SK-N-SH (cell line): Measurements from ENCODE around the gene MISFA. TPM values are rescaled to one million over a fixed set of nuclear protein-coding genes. Genes with fewer than 3 reads are reported as not detected.

Experiments used
- CTCF ChIA-PET: fragments of 300-600, 350-600 bp; formaldehyde crosslinking; extraction: SDS; loops from one replicate; lab custom pipeline; 2021; lab: Yijun Ruan, JAX
- POLR2A ChIA-PET: fragments of 350-600 bp; sonication (Branson Sonifier 250); formaldehyde crosslinking; extraction: SDS; loops from one replicate; lab custom pipeline; 2020; ENCODE audit warnings: antibody characterized with exemption, inconsistent platforms; lab: Yijun Ruan, JAX
- DNase-seq: peaks from one replicate; pipeline ENCODE4 v3.0.0; 2012
- H2AFZ ChIP-seq: fragments of 200-600 bp; sonication (generic); 2 replicates; pipeline ENCODE4 v1.8.1; 2016; ENCODE audit warnings: antibody characterized with exemption, mild to moderate bottlenecking, low read depth
- H3F3A ChIP-seq: fragments of 200-600 bp; sonication (generic); replicated peaks from 2 replicates; pipeline ENCODE3; 2016; ENCODE audit warnings: antibody characterized with exemption, mild to moderate bottlenecking; ENCODE audit not compliant: insufficient read depth
- H3K27ac ChIP-seq, 2 experiments: fragments of 200-500 bp in 1 of 2; fragments of 200-600 bp in 1 of 2; sonication (Bioruptor generic) in 1 of 2; sonication (generic), shearing (Covaris generic) in 1 of 2; 2 replicates each; pipeline versions ENCODE4 v1.5.1 to v1.6.1; 2014 to 2016; ENCODE audit warnings: low read depth in 2 of 2, inconsistent platforms in 1 of 2, low read length in 1 of 2, mild to moderate bottlenecking in 1 of 2, mixed read lengths in 1 of 2
- H3K27me3 ChIP-seq: fragments of 200-600 bp; sonication (generic), shearing (Covaris generic); 2 replicates; pipeline ENCODE4 v1.6.1; 2016; ENCODE audit warnings: mixed run types; ENCODE audit not compliant: insufficient read depth
- H3K36me3 ChIP-seq, 2 experiments: fragments of 200-500 bp in 1 of 2; fragments of 200-600 bp in 1 of 2; sonication (Bioruptor generic) in 1 of 2; sonication (generic) in 1 of 2; replicated peaks in 1 of 2; 2 replicates each; pipeline versions ENCODE3 to v1.5.1; 2014 to 2016; ENCODE audit warnings: low read length in 1 of 2, mild to moderate bottlenecking in 1 of 2; ENCODE audit not compliant: insufficient read depth in 2 of 2, control insufficient read depth in 1 of 2
- H3K4me1 ChIP-seq, 2 experiments: fragments of 200-500 bp in 1 of 2; fragments of 200-600 bp in 1 of 2; sonication (Bioruptor generic) in 1 of 2; sonication (generic), shearing (Covaris generic) in 1 of 2; 2 replicates each; pipeline versions ENCODE4 v1.5.1 to v1.6.1; 2014 to 2016; ENCODE audit warnings: low read depth in 1 of 2, low read length in 1 of 2, mixed run types in 1 of 2; ENCODE audit not compliant: insufficient read depth in 2 of 2, control insufficient read depth in 1 of 2
- H3K4me2 ChIP-seq: fragments of 200-600 bp; sonication (generic), shearing (Covaris generic); 2 replicates; pipeline ENCODE4 v1.6.1; 2017; ENCODE audit warnings: mixed run types
- H3K4me3 ChIP-seq, 2 experiments: fragments of 200-500 bp in 1 of 2; fragments of 200-600 bp in 1 of 2; sonication (Bioruptor generic) in 1 of 2; sonication (generic), shearing (Covaris generic) in 1 of 2; 2 replicates each; pipeline versions ENCODE4 v1.5.1 to v1.8.1; 2014 to 2016; ENCODE audit warnings: low read depth in 2 of 2, inconsistent platforms in 1 of 2, low read length in 1 of 2, mild to moderate bottlenecking in 1 of 2, mixed read lengths in 1 of 2, moderate library complexity in 1 of 2
- H3K79me2 ChIP-seq: fragments of 200-600 bp; sonication (generic); 2 replicates; pipeline ENCODE4 v1.8.1; 2017; ENCODE audit warnings: mild to moderate bottlenecking; ENCODE audit not compliant: insufficient read depth
- H3K9ac ChIP-seq: fragments of 200-600 bp; sonication (generic); 2 replicates; pipeline ENCODE4 v1.6.1; 2017; ENCODE audit warnings: mixed run types
- H3K9me2 ChIP-seq: fragments of 200-600 bp; sonication (generic); 2 replicates; pipeline ENCODE4 v1.6.1; 2017; ENCODE audit warnings: mixed run types
- H3K9me3 ChIP-seq: fragments of 200-600 bp; sonication (generic); 2 replicates; pipeline ENCODE4 v1.6.1; 2017; ENCODE audit warnings: mixed run types, mild to moderate bottlenecking, moderate library complexity
- H4K20me1 ChIP-seq: fragments of 200-600 bp; sonication (generic); 2 replicates; pipeline ENCODE4 v1.6.1; 2017; ENCODE audit warnings: mild to moderate bottlenecking, mixed run types; ENCODE audit not compliant: insufficient read depth
- CTCF ChIP-seq: fragments of 200-600 bp; sonication (generic); IDR thresholded peaks from 2 replicates; pipeline ENCODE4 v1.6.1; 2017; ENCODE audit warnings: antibody characterized with exemption, mild to moderate bottlenecking, moderate library complexity
- EZH2phosphoT487 ChIP-seq: fragments of 200-600 bp; sonication (generic); IDR thresholded peaks from 2 replicates; pipeline ENCODE4 v1.6.1; 2017; ENCODE audit warnings: low read depth, mixed run types, mild to moderate bottlenecking, antibody characterized with exemption, moderate library complexity, borderline replicate concordance
- FOSL2 ChIP-seq: IDR thresholded peaks from 2 replicates; pipeline ENCODE4 v1.4.0; 2012; ENCODE audit warnings: low read depth, mild to moderate bottlenecking, moderate library complexity, borderline replicate concordance
- FOXM1 ChIP-seq: IDR thresholded peaks from 2 replicates; pipeline ENCODE4 v1.4.0; 2012; ENCODE audit warnings: low read depth, mild to moderate bottlenecking
- GATA2 ChIP-seq: sonication (generic); formaldehyde crosslinking; IDR thresholded peaks from 2 replicates; pipeline ENCODE4 v1.5.0; 2020; ENCODE audit warnings: mild to moderate bottlenecking, missing genetic modification reagents
- JUND ChIP-seq: IDR thresholded peaks from 2 replicates; pipeline ENCODE4 v1.4.0; 2012
- MAX ChIP-seq: IDR thresholded peaks from 2 replicates; pipeline ENCODE4 v1.4.0; 2012; ENCODE audit warnings: low read depth
- MEF2A ChIP-seq: IDR thresholded peaks from 2 replicates; pipeline ENCODE4 v1.4.0; 2012; ENCODE audit warnings: low read depth, borderline replicate concordance
- NFIC ChIP-seq: IDR thresholded peaks from 2 replicates; pipeline ENCODE4 v1.4.0; 2012; ENCODE audit warnings: borderline replicate concordance
- PBX3 ChIP-seq: IDR thresholded peaks from 2 replicates; pipeline ENCODE4; 2012
- POLR2AphosphoS5 ChIP-seq: IDR thresholded peaks from 2 replicates; pipeline ENCODE4 v1.6.1; 2012; ENCODE audit warnings: low read depth, low read length
- RAD21 ChIP-seq: IDR thresholded peaks from 2 replicates; pipeline ENCODE4 v1.6.1; 2012; ENCODE audit warnings: mild to moderate bottlenecking, low read length
- RCOR1 ChIP-seq: fragments of 150-350 bp; IDR thresholded peaks from 2 replicates; pipeline ENCODE4 v1.6.1; 2017; ENCODE audit warnings: antibody characterized with exemption, low read length
- RFX5 ChIP-seq: IDR thresholded peaks from 2 replicates; pipeline ENCODE4 v1.6.1; 2012; ENCODE audit warnings: mild to moderate bottlenecking, improper control_type of control experiment, low read length
- SIN3A ChIP-seq: IDR thresholded peaks from 2 replicates; pipeline ENCODE4 v1.6.1; 2012; ENCODE audit warnings: low read depth, mild to moderate bottlenecking, low read length, moderate library complexity, borderline replicate concordance
- SMC3 ChIP-seq: IDR thresholded peaks from 2 replicates; pipeline ENCODE4 v1.6.1; 2012; ENCODE audit warnings: low read depth, low read length, improper control_type of control experiment
- TCF12 ChIP-seq: IDR thresholded peaks from 2 replicates; pipeline ENCODE4 v1.4.0; 2012
- TEAD4 ChIP-seq: IDR thresholded peaks from 2 replicates; pipeline ENCODE4 v1.4.0; 2012; ENCODE audit warnings: mild to moderate bottlenecking, borderline replicate concordance; ENCODE audit not compliant: insufficient read depth
- USF1 ChIP-seq: IDR thresholded peaks from 2 replicates; pipeline ENCODE4 v1.4.0; 2012; ENCODE audit warnings: low read depth, borderline replicate concordance
- YY1 ChIP-seq: IDR thresholded peaks from 2 replicates; pipeline ENCODE4 v1.4.0; 2012; ENCODE audit warnings: low read depth, mild to moderate bottlenecking
- WGBS: methylation state at CpG from one replicate; pipeline ENCODE4 v1.1.6; 2017; ENCODE audit warnings: low lambda C conversion rate; 5-methylcytosine and 5-hydroxymethylcytosine counted together
- polyA plus RNA-seq, 3 experiments: library from polyadenylated mRNA; depleted of rRNA; stranded (reverse); fragments of >200 nt; gene quantifications; 2 replicates each; pipeline ENCODE4 v1.2.3, GENCODE V29; 2012
- TF ChIP-seq, protein P1 (sequence below): fragments of 150-350 bp; IDR thresholded peaks from 2 replicates; pipeline ENCODE4 v1.6.1; 2016; ENCODE audit warnings: mild to moderate bottlenecking, low read depth, low read length

MISFA gene
- polyA plus RNA-seq, 1 of the 3 experiments (the other 2 are of a cell fraction): 2.4 TPM

GRCh38 chr11:18618342-18619025, 18.9 kb downstream of the MISFA start:
- H3K9me2 ChIP-seq: no peaks in the 10 kb centered on the region
- peaks cover 25% of the 10 kb centered on the region in 2 experiments for H3K36me3 ChIP-seq
- H3K27ac ChIP-seq: peak overlapping the region in 1 of 2 experiments; percentile 84; a peak in 3 of 4 replicates
- no peaks in the 10 kb centered on the region for H3K9me3 ChIP-seq
- H3K4me1 ChIP-seq: no peaks in the 10 kb centered on the region
- H3K4me3 ChIP-seq: peak overlapping the region in 1 of 2 experiments; percentile 31; a peak in 2 of 4 replicates
- peaks cover 10% of the 10 kb centered on the region for H3F3A ChIP-seq
- peaks cover 96% of the 10 kb centered on the region for H3K79me2 ChIP-seq
- H2AFZ ChIP-seq: peak overlapping the region; percentile 42; the same call in 1 of the 2 replicates
- no peak for DNase-seq
- TF ChIP-seq TCF12 (peak; percentile 29; the same call in 1 of the 2 replicates), NFIC (peak; percentile 36; the same call in 1 of the 2 replicates), RAD21 (no peak), PBX3 (peak; percentile 24; the same call in 1 of the 2 replicates), SIN3A (no peak), YY1 (no peak), MEF2A (no peak)
- peak overlapping the region; percentile 60; the same call in 1 of the 2 replicates for H3K9ac ChIP-seq
- ChIA-PET CTCF (interaction anchor here (0.6 to 1.3 kb wide), 4 partner anchors 15 to 375 kb away, joined by 3 to 5 read pairs (median 3); no protein-coding TSS in a partner anchor), POLR2A (no interaction called here)
- H4K20me1 ChIP-seq: peaks cover 23% of the 10 kb centered on the region; the same call in 1 of the 2 replicates
- WGBS: 19% methylated on average over 5 of the region's 5 CpGs
- H3K4me2 ChIP-seq: peak overlapping the region; percentile 66
- no peaks in the 10 kb centered on the region for H3K27me3 ChIP-seq

- TF ChIP-seq FOXM1 (no peak), SMC3 (no peak), TEAD4 (no peak), RFX5 (no peak), USF1 (no peak), FOSL2 (no peak), RAD21 (no peak), POLR2AphosphoS5 (no peak), TCF12 (no peak), JUND (no peak), SIN3A (no peak), RCOR1 (no peak), GATA2 (CRISPR knock-in tag) (no peak), MAX (no peak), CTCF (no peak), EZH2phosphoT487 (no peak)
- TF ChIP-seq, protein P1, sequence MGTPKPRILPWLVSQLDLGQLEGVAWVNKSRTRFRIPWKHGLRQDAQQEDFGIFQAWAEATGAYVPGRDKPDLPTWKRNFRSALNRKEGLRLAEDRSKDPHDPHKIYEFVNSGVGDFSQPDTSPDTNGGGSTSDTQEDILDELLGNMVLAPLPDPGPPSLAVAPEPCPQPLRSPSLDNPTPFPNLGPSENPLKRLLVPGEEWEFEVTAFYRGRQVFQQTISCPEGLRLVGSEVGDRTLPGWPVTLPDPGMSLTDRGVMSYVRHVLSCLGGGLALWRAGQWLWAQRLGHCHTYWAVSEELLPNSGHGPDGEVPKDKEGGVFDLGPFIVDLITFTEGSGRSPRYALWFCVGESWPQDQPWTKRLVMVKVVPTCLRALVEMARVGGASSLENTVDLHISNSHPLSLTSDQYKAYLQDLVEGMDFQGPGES: no peak
- Histone ChIP-seq H4K20me1 (peaks cover 57% of the 10 kb centered on the region), H3K27me3 (no peaks in the 10 kb centered on the region), H3K36me3 (peaks cover 0 to 5% of the 10 kb centered on the region in 2 experiments), H3K79me2 (peaks cover 99% of the 10 kb centered on the region), H3K4me3 (no peak overlapping the region), H3K27ac (no peak overlapping the region), H2AFZ (no peak overlapping the region), H3F3A (no peaks in the 10 kb centered on the region), H3K9me2 (no peaks in the 10 kb centered on the region), H3K9me3 (no peaks in the 10 kb centered on the region), H3K9ac (no peak overlapping the region), H3K4me1 (no peaks in the 10 kb centered on the region), H3K4me2 (no peak overlapping the region)
- no peak for DNase-seq
- WGBS: 97% methylated on average over 2 of the region's 2 CpGs
- CTCF ChIA-PET: interaction anchor here (0.6 to 1.1 kb wide), 2 partner anchors 10 to 15 kb away, joined by 3 to 4 read pairs; no protein-coding TSS in a partner anchor
- POLR2A ChIA-PET: no interaction called here
These were observed 24.1 kb downstream of the MISFA start for GRCh38 chr11:18623707-18624106.
